HG03135 (cell line): ENCODE results near the gene GIT2.

Source experiments
- ATAC-seq: cut with Tn5 transposase; IDR thresholded peaks from one replicate; pipeline ENCODE4 v1.9.1; 2021; ENCODE audit warnings: mild to moderate bottlenecking, moderate library complexity; ENCODE audit not compliant: unreplicated experiment

GIT2 gene

GRCh38 chr12:109983432-109984142 is 12.6 kb downstream of the GIT2 start:
- no peak for ATAC-seq

- no peak for ATAC-seq
Measured at GRCh38 chr12:109982210-109982609, 14.0 kb downstream of the GIT2 start.

- ATAC-seq: no peak
Measured at GRCh38 chr12:109981311-109981710, 14.9 kb downstream of the GIT2 start.

GRCh38 chr12:109972821-109973220 is 23.3 kb downstream of the GIT2 start:
- ATAC-seq: no peak

GRCh38 chr12:109968801-109969200 is 27.4 kb downstream of the GIT2 start:
- no peak for ATAC-seq

- ATAC-seq: no peak
Measured at GRCh38 chr12:109968032-109968420, 28.1 kb downstream of the GIT2 start.

GRCh38 chr12:109967383-109968031 is 28.7 kb downstream of the GIT2 start:
- no peak for ATAC-seq

- ATAC-seq: no peak
Measured at GRCh38 chr12:109966546-109966945, 29.6 kb downstream of the GIT2 start.

- no peak for ATAC-seq
Measured at GRCh38 chr12:109963743-109964429, 32.3 kb downstream of the GIT2 start.

GRCh38 chr12:109963330-109963729 is 32.8 kb downstream of the GIT2 start:
- no peak for ATAC-seq

GRCh38 chr12:109962398-109962797 is 33.8 kb downstream of the GIT2 start:
- no peak for ATAC-seq

- ATAC-seq: no peak
Measured at GRCh38 chr12:109961612-109962011, 34.6 kb downstream of the GIT2 start.

- ATAC-seq: no peak
Measured at GRCh38 chr12:109961201-109961600, 35.0 kb downstream of the GIT2 start.

GRCh38 chr12:109959411-109960093 is 36.6 kb downstream of the GIT2 start:
- ATAC-seq: no peak

GRCh38 chr12:109958374-109958773 is 37.8 kb downstream of the GIT2 start:
- no peak for ATAC-seq

GRCh38 chr12:109953656-109954055 is 42.5 kb downstream of the GIT2 start:
- ATAC-seq: no peak

GRCh38 chr12:109952873-109953272 is 43.3 kb downstream of the GIT2 start:
- no peak for ATAC-seq

- ATAC-seq: no peak
Measured at GRCh38 chr12:109952160-109952858, 43.9 kb downstream of the GIT2 start.

GRCh38 chr12:109951751-109952150 is 44.4 kb downstream of the GIT2 start:
- no peak for ATAC-seq

GRCh38 chr12:109951136-109951535 is 45.0 kb downstream of the GIT2 start:
- ATAC-seq: no peak

- ATAC-seq: no peak
Measured at GRCh38 chr12:109950625-109951024, 45.5 kb downstream of the GIT2 start.
